ENCODE measurements around the gene MAP6.
A peak's percentile ranks its signal among the peaks of the same experiment; 100 is the strongest.

Gene MAP6

DNA sequence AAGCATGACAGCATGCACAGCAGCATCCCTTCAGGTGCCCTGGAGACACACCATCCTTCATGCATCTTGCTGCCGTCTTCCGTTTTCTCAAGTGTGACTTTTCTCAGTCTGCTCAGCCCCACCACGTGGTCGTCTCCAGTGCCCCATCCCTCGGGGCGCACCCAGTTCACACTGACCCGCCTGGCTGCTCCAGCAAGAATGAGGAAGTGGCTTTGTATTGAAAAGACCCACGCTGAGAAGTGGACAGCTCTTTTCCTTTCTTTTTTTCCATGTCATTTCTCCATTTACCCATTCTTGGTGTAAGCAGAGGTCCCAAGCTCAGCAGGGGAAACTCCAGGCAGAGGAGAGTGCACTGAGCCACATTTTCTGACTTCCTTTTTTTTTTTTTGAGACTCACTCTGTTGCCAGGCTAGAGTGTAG, 92.3 kb downstream of the MAP6 start:
- no peak overlapping the region for H3K4me3 ChIP-seq (replicated peaks; ENCODE audit: low read depth, low read length)
- DNase-seq (ENCODE audit: extremely low read depth, low read depth) = no peak
- TF ChIP-seq CTCF (IDR thresholded peaks at IDR 0.05; ENCODE audit: low read depth, low read length, missing control alignments) = no peak

DNA sequence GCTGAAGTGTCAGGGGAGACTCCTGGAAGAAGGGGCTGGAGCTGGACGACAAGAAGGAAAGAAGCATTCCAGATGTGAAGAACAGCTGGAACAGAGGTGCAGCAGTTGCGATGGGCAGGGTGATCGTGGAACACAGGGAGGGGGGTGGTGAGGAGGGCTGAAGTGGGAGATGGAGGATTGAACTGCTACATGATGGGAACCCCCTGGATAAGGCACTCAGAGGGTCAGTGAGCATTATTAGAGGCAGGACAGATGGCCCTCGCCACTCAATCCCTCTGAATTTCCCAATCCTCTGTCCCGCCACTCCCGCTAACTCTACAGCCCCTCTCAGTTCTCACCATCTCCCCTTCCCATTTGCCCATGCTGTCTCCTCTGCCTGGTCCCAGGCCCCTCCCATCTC, 92.8 kb downstream of the MAP6 start:
- no peak for TF ChIP-seq CTCF (IDR thresholded peaks at IDR 0.05; ENCODE audit: low read depth, low read length, missing control alignments)
- H3K4me3 ChIP-seq (replicated peaks; ENCODE audit: low read depth, low read length) = no peak overlapping the region
- DNase-seq (ENCODE audit: extremely low read depth, low read depth) = no peak

DNA sequence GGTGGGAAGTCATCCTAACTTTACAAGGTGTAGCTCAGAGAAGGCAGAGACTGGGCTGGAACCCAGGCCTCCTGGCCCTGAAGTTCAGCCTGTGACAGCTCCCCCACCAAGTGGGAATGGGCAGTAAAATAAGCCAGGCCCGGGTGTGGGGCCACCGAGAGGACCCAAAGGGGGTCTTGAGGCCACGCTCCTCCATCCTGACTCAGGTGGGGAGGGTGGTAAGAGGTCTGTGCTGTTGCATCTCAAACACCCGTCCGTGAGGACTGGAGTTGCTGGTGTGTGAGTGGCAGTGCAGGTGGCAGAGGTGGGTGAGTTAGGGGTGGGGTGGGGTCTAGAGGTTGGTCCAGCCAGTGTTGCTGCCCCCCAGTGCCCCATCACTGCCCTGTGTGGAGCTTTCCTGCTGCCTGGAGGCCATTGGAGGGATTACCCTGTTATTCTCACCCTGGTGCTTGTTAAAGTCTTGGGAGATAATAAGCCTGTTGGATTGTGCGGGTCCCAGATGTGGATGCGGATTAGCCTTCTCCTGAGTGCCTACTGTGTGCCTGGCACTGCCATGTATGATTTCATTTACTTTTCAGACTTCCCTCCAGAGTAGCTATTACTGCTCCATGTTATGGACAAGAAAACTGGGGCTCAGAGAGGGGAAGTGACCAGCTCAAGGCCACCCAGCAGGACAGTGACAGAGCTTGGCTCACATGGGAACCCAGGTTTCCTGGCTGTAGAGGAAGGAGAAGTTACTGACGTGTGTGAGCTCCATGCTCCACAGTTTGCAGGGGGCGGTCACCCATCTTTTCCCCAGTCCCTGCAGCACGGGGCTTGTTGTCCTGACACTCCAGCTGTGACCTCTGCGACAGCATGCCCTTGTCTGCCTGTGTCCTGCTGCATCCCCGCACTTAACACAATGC, 93.9 kb downstream of the MAP6 start:
- peak; percentile 28 for TF ChIP-seq CTCF (IDR thresholded peaks at IDR 0.05; ENCODE audit: low read depth, low read length, missing control alignments)
- H3K4me3 ChIP-seq (replicated peaks; ENCODE audit: low read depth, low read length) = no peak overlapping the region
- no peak for DNase-seq (ENCODE audit: extremely low read depth, low read depth)

- H3K4me3 ChIP-seq (replicated peaks; ENCODE audit: low read depth, low read length) = no peak overlapping the region
- no peak for DNase-seq (ENCODE audit: extremely low read depth, low read depth)
- no peak for TF ChIP-seq CTCF (IDR thresholded peaks at IDR 0.05; ENCODE audit: low read depth, low read length, missing control alignments)
These were observed 96.1 kb downstream of the MAP6 start for GRCh38 chr11:75572744-75573143.

- DNase-seq (ENCODE audit: extremely low read depth, low read depth) = no peak
- no peak for TF ChIP-seq CTCF (IDR thresholded peaks at IDR 0.05; ENCODE audit: low read depth, low read length, missing control alignments)
- no peak overlapping the region for H3K4me3 ChIP-seq (replicated peaks; ENCODE audit: low read depth, low read length)
These were observed 97.2 kb downstream of the MAP6 start for GRCh38 chr11:75571625-75572024.

DNA sequence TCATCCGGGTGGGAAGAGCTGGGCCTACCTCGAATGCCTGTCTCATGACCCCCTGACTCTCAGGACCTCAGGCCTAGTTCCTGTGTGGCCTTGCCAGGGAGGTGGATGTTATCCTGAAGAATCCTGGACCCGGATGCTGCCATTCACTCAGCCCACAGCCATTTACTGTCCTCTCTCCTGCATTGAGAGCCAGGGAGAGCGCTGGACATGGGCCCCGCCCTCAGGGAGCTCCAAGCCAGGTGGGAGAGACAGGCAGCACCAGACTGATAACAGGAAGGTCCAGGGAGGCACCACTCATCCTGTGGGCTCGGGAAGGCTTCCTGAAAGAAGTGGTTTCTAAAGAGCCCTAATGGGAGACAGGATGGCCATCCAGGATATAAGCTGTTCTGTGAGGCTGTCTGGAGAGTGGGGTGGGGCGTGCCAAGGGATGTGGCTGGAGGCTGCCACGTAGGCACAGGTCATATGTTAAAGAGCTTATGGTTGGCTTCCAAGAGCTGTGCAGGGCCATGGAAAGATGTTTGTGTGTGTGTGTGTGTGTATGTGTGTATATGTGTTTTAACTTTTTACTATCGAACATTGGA, 98.2 kb downstream of the MAP6 start:
- DNase-seq (ENCODE audit: extremely low read depth, low read depth) = no peak
- H3K4me3 ChIP-seq (replicated peaks; ENCODE audit: low read depth, low read length) = no peak overlapping the region
- no peak for TF ChIP-seq CTCF (IDR thresholded peaks at IDR 0.05; ENCODE audit: low read depth, low read length, missing control alignments)
